Vagina (tissue), 2 donors: ENCODE results near the gene GID8. TPM values are rescaled to one million over a fixed set of nuclear protein-coding genes. Genes with fewer than 3 reads are reported as not detected.
A peak's percentile ranks its signal among the peaks of the same experiment; 100 is the strongest.

Source experiments
- DNase-seq, 2 donors: peaks; one replicate each; pipeline ENCODE4 v3.0.0-alpha.2; 2017; ENCODE audit errors: extremely low spot score in 2 of 2
- H3K27ac ChIP-seq: fragments of 200-600 bp; sonication (generic); one replicate; pipeline ENCODE4 v1.5.1; 2019
- H3K27me3 ChIP-seq: fragments of 200-600 bp; sonication (generic); one replicate; pipeline ENCODE4 v1.5.1; 2019
- H3K36me3 ChIP-seq, 2 donors: fragments of 200-600 bp; sonication (generic); one replicate each; pipeline ENCODE4 v1.5.1; 2017 to 2019
- H3K4me1 ChIP-seq: fragments of 200-600 bp; sonication (generic); one replicate; pipeline ENCODE4 v1.5.1; 2019
- H3K4me3 ChIP-seq, 2 donors: fragments of 200-600 bp; sonication (generic); 1 replicate in 1 of 2; 2 replicates in 1 of 2; pipeline ENCODE4 v1.5.1; 2016 to 2019
- H3K9me3 ChIP-seq: fragments of 200-600 bp; sonication (generic); one replicate; pipeline ENCODE4 v1.5.1; 2019
- POLR2A ChIP-seq, 2 donors: fragments of 450-650 bp; IDR thresholded peaks; one replicate each; pipeline ENCODE4 v1.6.1; 2017; ENCODE audit warnings: antibody characterized with exemption in 2 of 2, mild to moderate bottlenecking in 2 of 2, moderate library complexity in 2 of 2
- POLR2AphosphoS5 ChIP-seq, 2 donors: sonication (generic); formaldehyde crosslinking; IDR thresholded peaks; one replicate each; pipeline ENCODE4 v1.9.0; 2017; ENCODE audit warnings: antibody characterized with exemption in 2 of 2, mild to moderate bottlenecking in 2 of 2, low read depth in 1 of 2; ENCODE audit not compliant: insufficient read depth in 1 of 2
- intact Hi-C: fragments of 100-400 bp; cut with DNase I; formaldehyde crosslinking; loops from one replicate; pipeline ENCODE4 v1.15.1; 2023
- total RNA-seq: library from RNA; depleted of rRNA; stranded (reverse); fragments of >200 nt; gene quantifications from one replicate; pipeline ENCODE4 v1.2.3, GENCODE V29; 2016
- TF ChIP-seq, protein P1 (sequence below), 3 experiments: fragments of 450-650 bp in 2 of 3; fragments of 200-600 bp in 1 of 3; sonication (generic) in 1 of 3; IDR thresholded peaks; one replicate each; pipeline ENCODE4 v1.5.1; 2017 to 2019; ENCODE audit warnings: antibody characterized with exemption in 3 of 3, mild to moderate bottlenecking in 2 of 3, moderate library complexity in 2 of 3

Gene GID8
- total RNA-seq, 1 donor from 2014 or later = 30.2 TPM

DNA sequence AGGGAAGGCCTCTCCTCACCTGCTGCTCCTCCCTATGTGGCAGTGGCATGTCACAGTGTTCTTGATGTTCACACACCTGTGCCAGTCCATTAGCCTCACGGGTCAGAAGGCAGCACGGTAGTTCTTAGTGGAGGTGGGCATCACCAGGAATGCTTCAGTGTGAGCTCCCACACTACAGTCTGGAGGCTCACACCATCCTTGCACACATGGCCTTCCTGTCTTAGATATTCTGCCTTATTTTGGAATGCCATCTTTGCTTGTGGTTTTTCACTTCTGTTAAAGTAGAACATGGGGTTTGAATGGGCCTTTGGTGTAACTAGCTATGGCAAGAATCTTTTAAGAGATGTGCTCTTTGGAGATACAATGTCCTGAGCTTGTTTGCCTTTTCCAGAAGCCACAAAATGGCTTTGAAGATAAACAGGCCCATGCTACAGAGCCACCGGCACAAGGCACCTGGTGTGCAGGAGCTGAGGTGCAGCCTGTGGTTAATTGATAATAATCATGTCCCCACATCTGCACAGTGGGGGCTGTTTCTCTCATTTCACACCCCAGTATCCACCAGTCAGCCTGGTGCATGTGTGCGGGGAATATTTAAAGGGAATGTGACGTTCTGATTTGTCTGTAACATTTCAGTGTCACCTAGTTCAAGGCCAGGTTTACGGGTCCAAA is 11.3 kb downstream of the GID8 start:
- TF ChIP-seq POLR2AphosphoS5 (IDR thresholded peaks at IDR 0.05; ENCODE audit: insufficient read depth in 1 of 2, low read depth in 1 of 2) (no peak), POLR2A (IDR thresholded peaks at IDR 0.05) (no peak)
- TF ChIP-seq, protein P1, sequence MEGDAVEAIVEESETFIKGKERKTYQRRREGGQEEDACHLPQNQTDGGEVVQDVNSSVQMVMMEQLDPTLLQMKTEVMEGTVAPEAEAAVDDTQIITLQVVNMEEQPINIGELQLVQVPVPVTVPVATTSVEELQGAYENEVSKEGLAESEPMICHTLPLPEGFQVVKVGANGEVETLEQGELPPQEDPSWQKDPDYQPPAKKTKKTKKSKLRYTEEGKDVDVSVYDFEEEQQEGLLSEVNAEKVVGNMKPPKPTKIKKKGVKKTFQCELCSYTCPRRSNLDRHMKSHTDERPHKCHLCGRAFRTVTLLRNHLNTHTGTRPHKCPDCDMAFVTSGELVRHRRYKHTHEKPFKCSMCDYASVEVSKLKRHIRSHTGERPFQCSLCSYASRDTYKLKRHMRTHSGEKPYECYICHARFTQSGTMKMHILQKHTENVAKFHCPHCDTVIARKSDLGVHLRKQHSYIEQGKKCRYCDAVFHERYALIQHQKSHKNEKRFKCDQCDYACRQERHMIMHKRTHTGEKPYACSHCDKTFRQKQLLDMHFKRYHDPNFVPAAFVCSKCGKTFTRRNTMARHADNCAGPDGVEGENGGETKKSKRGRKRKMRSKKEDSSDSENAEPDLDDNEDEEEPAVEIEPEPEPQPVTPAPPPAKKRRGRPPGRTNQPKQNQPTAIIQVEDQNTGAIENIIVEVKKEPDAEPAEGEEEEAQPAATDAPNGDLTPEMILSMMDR (IDR thresholded peaks at IDR 0.05) = no peak
- intact Hi-C loops = no loop called here
- no peak for DNase-seq
- Histone ChIP-seq H3K9me3 (no peaks in the 10 kb centered on the region), H3K4me1 (peaks cover 25% of the 10 kb centered on the region), H3K27ac (no peak overlapping the region), H3K27me3 (no peaks in the 10 kb centered on the region), H3K4me3 (no peak overlapping the region), H3K36me3 (peaks cover 1 to 56% of the 10 kb centered on the region in 2 donors)

DNA sequence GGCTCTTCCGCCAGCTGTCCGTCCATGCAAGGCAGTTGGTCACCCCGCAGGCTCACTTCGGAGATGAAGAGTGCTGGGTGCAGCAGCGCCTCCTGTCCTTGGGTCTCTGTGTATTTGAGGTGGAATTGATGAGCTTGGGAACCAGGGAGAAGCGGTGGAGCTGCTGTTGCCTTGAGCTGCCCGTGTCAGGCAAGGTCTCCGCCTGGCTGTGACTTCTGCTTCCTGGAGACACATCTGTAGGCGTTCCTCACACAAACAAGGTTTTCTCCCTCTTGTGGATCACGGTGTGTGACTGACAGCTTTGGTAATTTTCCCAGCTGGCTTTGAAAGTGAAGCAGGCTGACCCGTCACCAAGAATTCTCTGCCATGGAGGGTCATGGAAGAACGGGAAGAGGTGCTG is 12.0 kb downstream of the GID8 start:
- intact Hi-C loops = no loop called here
- Histone ChIP-seq H3K4me1 (peaks cover 31% of the 10 kb centered on the region), H3K27me3 (no peaks in the 10 kb centered on the region), H3K27ac (no peak overlapping the region), H3K36me3 (peaks cover 0 to 50% of the 10 kb centered on the region in 2 donors), H3K4me3 (no peak overlapping the region), H3K9me3 (no peaks in the 10 kb centered on the region)
- TF ChIP-seq POLR2AphosphoS5 (IDR thresholded peaks at IDR 0.05; ENCODE audit: insufficient read depth in 1 of 2, low read depth in 1 of 2) (no peak), POLR2A (IDR thresholded peaks at IDR 0.05) (no peak)
- TF ChIP-seq, protein P1 (IDR thresholded peaks at IDR 0.05) = no peak
- DNase-seq = no peak

DNA sequence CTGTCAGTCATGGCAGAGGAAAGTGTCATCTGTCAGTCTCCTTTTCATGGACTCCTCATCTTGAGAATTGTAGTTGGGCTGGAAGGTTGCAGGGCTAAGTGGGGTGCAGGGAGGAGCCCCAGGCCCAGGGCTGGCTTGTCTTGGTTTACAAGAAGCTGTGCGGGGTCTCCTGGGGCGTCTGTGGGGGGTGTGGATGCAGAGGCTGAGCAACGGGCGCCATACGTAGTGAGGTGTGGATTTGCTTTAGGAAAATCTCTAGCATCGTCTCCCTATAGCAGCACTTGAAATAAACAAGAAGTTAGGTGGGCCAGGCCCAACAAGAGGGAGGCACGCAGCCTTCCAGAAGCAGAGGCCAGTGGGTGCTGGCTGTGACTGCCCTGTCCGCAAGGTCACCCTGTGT is 12.8 kb downstream of the GID8 start:
- Histone ChIP-seq H3K4me1 (peaks cover 31% of the 10 kb centered on the region), H3K9me3 (no peaks in the 10 kb centered on the region), H3K27me3 (no peaks in the 10 kb centered on the region), H3K36me3 (peaks cover 0 to 42% of the 10 kb centered on the region in 2 donors), H3K27ac (no peak overlapping the region), H3K4me3 (no peak overlapping the region)
- DNase-seq = no peak
- TF ChIP-seq POLR2A (IDR thresholded peaks at IDR 0.05) = no peak
- TF ChIP-seq, protein P1 (IDR thresholded peaks at IDR 0.05) = no peak
- TF ChIP-seq POLR2AphosphoS5 (IDR thresholded peaks at IDR 0.05; ENCODE audit: insufficient read depth in 1 of 2, low read depth in 1 of 2) = no peak
- intact Hi-C loops = no loop called here

DNA sequence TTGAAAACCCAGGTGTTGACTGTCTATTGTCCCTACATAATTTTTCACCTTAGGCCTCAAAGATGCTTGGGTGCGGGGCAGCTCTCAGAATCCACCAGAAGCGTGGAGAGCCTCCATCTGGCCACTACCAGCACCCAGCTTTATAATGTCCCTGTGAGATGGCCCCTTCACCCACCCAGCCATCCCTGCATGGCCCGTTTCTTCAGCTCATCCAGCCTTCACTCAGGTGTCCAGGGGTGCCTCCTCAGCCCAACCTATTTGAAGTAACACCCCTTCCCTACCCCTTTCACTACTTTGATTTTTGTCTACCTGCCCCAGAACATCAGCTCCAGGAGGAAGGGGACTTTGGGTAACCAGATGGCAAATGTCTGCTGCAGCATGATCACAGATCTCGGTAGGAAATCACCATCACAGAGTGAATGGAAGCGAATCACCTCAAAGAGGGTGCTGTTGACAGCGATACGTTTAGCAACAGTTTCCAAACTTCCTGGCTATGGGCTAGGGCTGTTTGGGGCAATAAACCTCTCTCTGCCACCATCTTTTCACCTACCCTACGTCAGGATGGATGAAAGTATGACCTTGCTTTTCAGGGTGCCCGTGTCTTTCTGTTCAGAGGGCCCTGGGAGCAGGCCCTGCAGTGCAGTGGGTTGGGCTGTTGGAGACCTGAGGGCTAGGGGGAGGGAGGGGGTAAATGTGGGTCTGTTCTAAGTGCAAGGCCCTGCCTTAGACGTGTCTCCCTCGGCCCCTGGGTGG is 13.4 kb downstream of the GID8 start:
- TF ChIP-seq, protein P1 (IDR thresholded peaks at IDR 0.05) = no peak
- TF ChIP-seq POLR2A (IDR thresholded peaks at IDR 0.05) (no peak), POLR2AphosphoS5 (IDR thresholded peaks at IDR 0.05; ENCODE audit: insufficient read depth in 1 of 2, low read depth in 1 of 2) (no peak)
- peaks cover 0 to 36% of the 10 kb centered on the region in 2 donors for H3K36me3 ChIP-seq
- H3K9me3 ChIP-seq = no peaks in the 10 kb centered on the region
- DNase-seq = no peak
- H3K4me3 ChIP-seq = no peak overlapping the region
- intact Hi-C loops = no loop called here
- no peak overlapping the region for H3K27ac ChIP-seq
- no peaks in the 10 kb centered on the region for H3K27me3 ChIP-seq
- H3K4me1 ChIP-seq = peaks cover 31% of the 10 kb centered on the region

DNA sequence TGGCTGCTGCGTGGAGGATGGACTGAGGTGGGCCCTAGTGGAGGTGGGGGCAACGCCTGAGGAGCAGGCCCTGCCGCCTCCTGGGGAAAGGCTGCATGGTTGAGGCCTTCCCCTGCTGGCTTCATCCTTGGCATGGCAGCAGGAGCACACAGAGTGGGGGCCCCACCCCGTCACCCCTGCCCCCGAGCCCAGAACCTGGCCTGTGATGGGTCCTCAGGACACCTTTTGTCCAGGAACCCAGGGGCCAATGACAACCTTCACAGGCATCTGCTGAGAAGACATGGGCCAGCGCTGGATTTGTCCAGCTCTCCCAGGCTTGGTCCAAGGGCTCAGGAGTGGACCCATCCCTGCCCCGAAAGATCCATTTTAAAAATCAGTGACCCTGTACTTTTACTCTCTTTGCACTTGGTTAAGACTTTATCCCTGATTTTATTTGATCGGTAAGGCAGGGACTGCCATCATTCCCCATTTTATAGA is 14.0 kb downstream of the GID8 start:
- no peak for DNase-seq
- no peaks in the 10 kb centered on the region for H3K9me3 ChIP-seq
- no peaks in the 10 kb centered on the region for H3K27me3 ChIP-seq
- peak overlapping the region; percentile 38 to 41 for H3K4me3 ChIP-seq
- peaks cover 31% of the 10 kb centered on the region for H3K4me1 ChIP-seq
- H3K27ac ChIP-seq = peak overlapping the region; percentile 86
- peaks cover 0 to 30% of the 10 kb centered on the region in 2 donors for H3K36me3 ChIP-seq
- intact Hi-C loops = no loop called here
- TF ChIP-seq, protein P1 (IDR thresholded peaks at IDR 0.05) = no peak
- TF ChIP-seq POLR2AphosphoS5 (IDR thresholded peaks at IDR 0.05; ENCODE audit: insufficient read depth in 1 of 2, low read depth in 1 of 2) = no peak
- no peak for TF ChIP-seq POLR2A (IDR thresholded peaks at IDR 0.05)
